ENCODE results near the gene MCOLN2. TPM values are rescaled to one million over a fixed set of nuclear protein-coding genes. Genes with fewer than 3 reads are reported as not detected.

MCOLN2 gene
- polyA plus RNA-seq, 1 donor from 2014 or later: not detected

DNA sequence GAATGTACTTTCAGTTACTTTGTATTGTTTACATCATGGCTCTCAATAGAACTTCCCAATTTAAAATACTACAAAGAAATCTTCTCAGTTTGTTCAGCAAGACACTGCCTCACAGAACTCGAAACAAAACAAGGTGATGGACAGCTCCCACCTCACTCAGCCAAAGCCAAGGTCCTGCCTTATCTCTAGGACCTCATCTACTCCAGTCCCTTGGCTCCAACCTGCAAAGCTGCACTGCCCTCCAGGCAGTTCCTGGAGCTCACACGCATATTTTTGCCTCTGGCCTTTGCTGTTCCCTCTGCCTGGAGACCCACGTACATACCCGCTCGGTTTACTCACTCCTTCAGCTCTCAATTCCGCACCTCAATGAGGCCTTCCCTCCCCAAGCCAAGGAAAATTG lies 40.3 kb downstream of the MCOLN2 start:
- Histone ChIP-seq H3K4me2 (ENCODE audit: low read length) (no peak overlapping the region), H3K9ac (ENCODE audit: low read length) (no peak overlapping the region), H3F3A (ENCODE audit: insufficient read depth, low read length, poor library complexity, severe bottlenecking) (no peaks in the 10 kb centered on the region), H3K9me3 (ENCODE audit: low read length) (no peaks in the 10 kb centered on the region), H3K27ac (ENCODE audit: low read length) (no peak overlapping the region), H3K9me2 (ENCODE audit: insufficient read depth, low read length) (no peaks in the 10 kb centered on the region), H3K27me3 (ENCODE audit: insufficient read depth, low read depth, low read length) (no peaks in the 10 kb centered on the region), H3K79me2 (replicated peaks; ENCODE audit: insufficient read depth, low read length) (no peaks in the 10 kb centered on the region), H4K20me1 (ENCODE audit: insufficient read depth) (no peaks in the 10 kb centered on the region), H2AFZ (ENCODE audit: low read depth, low read length) (no peak overlapping the region), H3K36me3 (ENCODE audit: insufficient read depth, low read length) (no peaks in the 10 kb centered on the region), H3K4me3 (ENCODE audit: low read length) (no peak overlapping the region)
- TF ChIP-seq REST (IDR thresholded peaks at IDR 0.05; ENCODE audit: borderline replicate concordance) (no peak), EP300 (conservative IDR thresholded peaks at IDR 0.05; ENCODE audit: poor library complexity, severe bottlenecking) (no peak), EZH2 (IDR thresholded peaks at IDR 0.05; ENCODE audit: borderline replicate concordance, insufficient read depth, low read length, poor library complexity, severe bottlenecking) (no peak), SMC3 (conservative IDR thresholded peaks at IDR 0.05; ENCODE audit: poor library complexity) (no peak), MXI1 (conservative IDR thresholded peaks at IDR 0.05; ENCODE audit: poor library complexity, severe bottlenecking) (no peak), TAF1 (IDR thresholded peaks at IDR 0.05; ENCODE audit: low read depth) (no peak), POLR2AphosphoS5 (IDR thresholded peaks at IDR 0.05) (no peak), RAD21 (conservative IDR thresholded peaks at IDR 0.05) (no peak)
- TF ChIP-seq, protein P1, sequence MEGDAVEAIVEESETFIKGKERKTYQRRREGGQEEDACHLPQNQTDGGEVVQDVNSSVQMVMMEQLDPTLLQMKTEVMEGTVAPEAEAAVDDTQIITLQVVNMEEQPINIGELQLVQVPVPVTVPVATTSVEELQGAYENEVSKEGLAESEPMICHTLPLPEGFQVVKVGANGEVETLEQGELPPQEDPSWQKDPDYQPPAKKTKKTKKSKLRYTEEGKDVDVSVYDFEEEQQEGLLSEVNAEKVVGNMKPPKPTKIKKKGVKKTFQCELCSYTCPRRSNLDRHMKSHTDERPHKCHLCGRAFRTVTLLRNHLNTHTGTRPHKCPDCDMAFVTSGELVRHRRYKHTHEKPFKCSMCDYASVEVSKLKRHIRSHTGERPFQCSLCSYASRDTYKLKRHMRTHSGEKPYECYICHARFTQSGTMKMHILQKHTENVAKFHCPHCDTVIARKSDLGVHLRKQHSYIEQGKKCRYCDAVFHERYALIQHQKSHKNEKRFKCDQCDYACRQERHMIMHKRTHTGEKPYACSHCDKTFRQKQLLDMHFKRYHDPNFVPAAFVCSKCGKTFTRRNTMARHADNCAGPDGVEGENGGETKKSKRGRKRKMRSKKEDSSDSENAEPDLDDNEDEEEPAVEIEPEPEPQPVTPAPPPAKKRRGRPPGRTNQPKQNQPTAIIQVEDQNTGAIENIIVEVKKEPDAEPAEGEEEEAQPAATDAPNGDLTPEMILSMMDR (IDR thresholded peaks at IDR 0.05; ENCODE audit: poor library complexity, severe bottlenecking): no peak

DNA sequence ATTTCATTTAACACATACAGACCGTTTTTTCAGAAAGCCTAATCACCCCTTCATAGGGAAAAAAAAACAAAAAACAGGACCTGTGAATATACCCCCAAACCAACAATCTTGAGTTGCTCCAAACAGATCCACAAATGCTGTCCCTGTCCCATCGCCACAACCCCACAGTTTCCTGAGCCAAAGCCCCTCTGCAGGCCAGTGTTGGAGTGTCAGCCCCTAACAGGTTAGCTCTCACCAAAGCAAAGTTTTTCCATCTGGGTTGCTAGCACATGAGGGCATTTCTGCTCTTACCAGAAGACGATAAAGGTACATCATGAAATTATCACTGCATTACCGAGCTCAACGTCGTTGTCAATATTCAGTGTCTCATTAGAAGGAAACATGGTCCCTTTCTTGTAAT lies 40.8 kb downstream of the MCOLN2 start:
- Histone ChIP-seq H3K4me3 (ENCODE audit: low read length) (no peak overlapping the region), H3K9me3 (ENCODE audit: low read length) (no peaks in the 10 kb centered on the region), H4K20me1 (ENCODE audit: insufficient read depth) (no peaks in the 10 kb centered on the region), H3K36me3 (ENCODE audit: insufficient read depth, low read length) (no peaks in the 10 kb centered on the region), H3K27ac (ENCODE audit: low read length) (no peak overlapping the region), H3K9me2 (ENCODE audit: insufficient read depth, low read length) (no peaks in the 10 kb centered on the region), H3K27me3 (ENCODE audit: insufficient read depth, low read depth, low read length) (no peaks in the 10 kb centered on the region), H3F3A (ENCODE audit: insufficient read depth, low read length, poor library complexity, severe bottlenecking) (no peaks in the 10 kb centered on the region), H3K9ac (ENCODE audit: low read length) (no peak overlapping the region), H3K4me2 (ENCODE audit: low read length) (no peak overlapping the region), H3K79me2 (replicated peaks; ENCODE audit: insufficient read depth, low read length) (no peaks in the 10 kb centered on the region), H2AFZ (ENCODE audit: low read depth, low read length) (no peak overlapping the region)
- TF ChIP-seq POLR2AphosphoS5 (IDR thresholded peaks at IDR 0.05): no peak
- no peak for TF ChIP-seq MXI1 (conservative IDR thresholded peaks at IDR 0.05; ENCODE audit: poor library complexity, severe bottlenecking)
- TF ChIP-seq SMC3 (conservative IDR thresholded peaks at IDR 0.05; ENCODE audit: poor library complexity): no peak
- TF ChIP-seq EP300 (conservative IDR thresholded peaks at IDR 0.05; ENCODE audit: poor library complexity, severe bottlenecking): no peak
- TF ChIP-seq REST (IDR thresholded peaks at IDR 0.05; ENCODE audit: borderline replicate concordance): no peak
- no peak for TF ChIP-seq TAF1 (IDR thresholded peaks at IDR 0.05; ENCODE audit: low read depth)
- no peak for TF ChIP-seq RAD21 (conservative IDR thresholded peaks at IDR 0.05)
